WTC11 (cell line): ENCODE measurements around the gene TAF3. TPM values are rescaled to one million over a fixed set of nuclear protein-coding genes. Genes with fewer than 3 reads are reported as not detected.

Source experiments
- ATAC-seq: fragments of 200-7000 bp; cut with Tn5 transposase; 2 replicates; pipeline ENCODE4 v1.10.0; 2021; ENCODE audit warnings: mild to moderate bottlenecking, moderate library complexity
- CTCF ChIA-PET: fragments of 300-600 bp; sonication (Branson Sonifier 250); formaldehyde crosslinking; loops from one replicate; lab custom pipeline; 2021; ENCODE audit warnings: antibody characterized with exemption; lab: Charles Lee
- POLR2A ChIA-PET: fragments of 350-600 bp; sonication (Branson Sonifier 250); formaldehyde crosslinking; loops from one replicate; lab custom pipeline; 2021; ENCODE audit warnings: antibody characterized with exemption; lab: Charles Lee
- DNase-seq: peaks from one replicate; pipeline ENCODE4 v3.0.0; 2021; ENCODE audit warnings: low spot score
- H3K27ac Mint-ChIP-seq: 2 replicates; pipeline ENCODE4 v1.8.0; 2021; ENCODE audit warnings: mixed read lengths
- H3K27me3 Mint-ChIP-seq: 2 replicates; pipeline ENCODE4 v1.8.0; 2021; ENCODE audit warnings: low read depth, mild to moderate bottlenecking, moderate library complexity, mixed read lengths
- H3K36me3 Mint-ChIP-seq: 2 replicates; pipeline ENCODE4 v1.8.0; 2021; ENCODE audit warnings: mixed read lengths
- H3K4me1 Mint-ChIP-seq: 2 replicates; pipeline ENCODE4 v1.8.0; 2022; ENCODE audit warnings: mixed read lengths
- H3K4me3 Mint-ChIP-seq: 2 replicates; pipeline ENCODE4 v1.8.0; 2021; ENCODE audit warnings: mild to moderate bottlenecking, moderate library complexity, mixed read lengths
- H3K9me3 Mint-ChIP-seq: 2 replicates; pipeline ENCODE4 v1.8.0; 2021; ENCODE audit warnings: mixed read lengths
- CBFB ChIP-seq: sonication (generic); formaldehyde crosslinking; IDR thresholded peaks from 2 replicates; pipeline ENCODE4 v1.8.1; 2022; ENCODE audit warnings: mild to moderate bottlenecking, low read depth, missing genetic modification reagents
- CDX4 ChIP-seq: fragments of 250-450 bp; sonication (Bioruptor Pico); IDR thresholded peaks from 2 replicates; pipeline ENCODE4 v1.9.0; 2021; ENCODE audit warnings: moderate library complexity, mild to moderate bottlenecking, inconsistent platforms, borderline replicate concordance
- CREB1 ChIP-seq: sonication (generic); formaldehyde crosslinking; IDR thresholded peaks from 2 replicates; pipeline ENCODE4 v1.8.0; 2023; ENCODE audit warnings: mild to moderate bottlenecking, missing genetic modification reagents
- ELF4 ChIP-seq: sonication (generic); formaldehyde crosslinking; IDR thresholded peaks from 2 replicates; pipeline ENCODE4 v1.8.1; 2022; ENCODE audit warnings: low read depth, mild to moderate bottlenecking, moderate library complexity, missing genetic modification reagents
- EMX1 ChIP-seq: fragments of 250-450 bp; sonication (Bioruptor Pico); IDR thresholded peaks from 2 replicates; pipeline ENCODE4 v1.8.0; 2021; ENCODE audit warnings: mild to moderate bottlenecking
- ERG ChIP-seq: fragments of 250-450 bp; sonication (Bioruptor Pico); IDR thresholded peaks from 2 replicates; pipeline ENCODE4 v1.8.0; 2021; ENCODE audit warnings: mild to moderate bottlenecking
- ESRRA ChIP-seq: sonication (generic); formaldehyde crosslinking; IDR thresholded peaks from 2 replicates; pipeline ENCODE4 v1.8.1; 2022; ENCODE audit warnings: mild to moderate bottlenecking, missing genetic modification reagents, borderline replicate concordance
- FOXJ3 ChIP-seq: sonication (generic); formaldehyde crosslinking; IDR thresholded peaks from 2 replicates; pipeline ENCODE4 v1.9.0; 2021; ENCODE audit warnings: missing genetic modification reagents, mild to moderate bottlenecking, borderline replicate concordance
- IRF2 ChIP-seq: sonication (generic); formaldehyde crosslinking; IDR thresholded peaks from 2 replicates; pipeline ENCODE4 v1.8.0; 2022; ENCODE audit warnings: low read depth, missing genetic modification reagents, borderline replicate concordance
- JAZF1 ChIP-seq: fragments of 250-450 bp; sonication (Bioruptor Pico); IDR thresholded peaks from 2 replicates; pipeline ENCODE4 v1.9.0; 2021; ENCODE audit warnings: moderate library complexity, mild to moderate bottlenecking, inconsistent platforms
- KAT7 ChIP-seq: sonication (generic); formaldehyde crosslinking; IDR thresholded peaks from 2 replicates; pipeline ENCODE4 v1.8.1; 2023; ENCODE audit warnings: missing genetic modification reagents, mild to moderate bottlenecking, borderline replicate concordance
- MXD4 ChIP-seq: fragments of 250-450 bp; sonication (Bioruptor Pico); IDR thresholded peaks from 2 replicates; pipeline ENCODE4 v1.8.0; 2021; ENCODE audit warnings: mild to moderate bottlenecking, moderate library complexity, borderline replicate concordance
- MYBL2 ChIP-seq: sonication (generic); formaldehyde crosslinking; IDR thresholded peaks from 2 replicates; pipeline ENCODE4 v1.8.1; 2023; ENCODE audit warnings: mild to moderate bottlenecking, moderate library complexity, missing genetic modification reagents
- NFYB ChIP-seq: sonication (generic); formaldehyde crosslinking; conservative IDR thresholded peaks from 2 replicates; pipeline ENCODE4 v1.8.0; 2022; ENCODE audit warnings: low read depth, missing genetic modification reagents
- OVOL2 ChIP-seq: fragments of 250-450 bp; sonication (Bioruptor Pico); IDR thresholded peaks from 2 replicates; pipeline ENCODE4 v1.9.0; 2021; ENCODE audit warnings: mild to moderate bottlenecking, borderline replicate concordance
- RORB ChIP-seq: fragments of 250-450 bp; sonication (Bioruptor Pico); IDR thresholded peaks from 2 replicates; pipeline ENCODE4 v1.9.0; 2021; ENCODE audit warnings: mild to moderate bottlenecking
- SMAD4 ChIP-seq: sonication (generic); formaldehyde crosslinking; IDR thresholded peaks from 2 replicates; pipeline ENCODE4 v1.8.0; 2022; ENCODE audit warnings: mild to moderate bottlenecking, missing genetic modification reagents
- SP1 ChIP-seq: sonication (generic); formaldehyde crosslinking; conservative IDR thresholded peaks from 2 replicates; pipeline ENCODE4 v1.8.1; 2022; ENCODE audit warnings: missing genetic modification reagents
- TEAD4 ChIP-seq: sonication (generic); formaldehyde crosslinking; IDR thresholded peaks from 2 replicates; pipeline ENCODE4 v1.8.0; 2022; ENCODE audit warnings: mild to moderate bottlenecking, missing genetic modification reagents
- TP53 ChIP-seq: sonication (generic); formaldehyde crosslinking; IDR thresholded peaks from 2 replicates; pipeline ENCODE4 v1.8.1; 2023; ENCODE audit warnings: mild to moderate bottlenecking, missing genetic modification reagents
- ZBTB43 ChIP-seq: sonication (generic); formaldehyde crosslinking; IDR thresholded peaks from 2 replicates; pipeline ENCODE4 v1.8.1; 2023; ENCODE audit warnings: mild to moderate bottlenecking, missing genetic modification reagents
- ZNF138 ChIP-seq: sonication (generic); formaldehyde crosslinking; conservative IDR thresholded peaks from 2 replicates; pipeline ENCODE4 v1.8.1; 2022; ENCODE audit warnings: mild to moderate bottlenecking, moderate library complexity, missing genetic modification reagents
- ZNF219 ChIP-seq: sonication (generic); formaldehyde crosslinking; IDR thresholded peaks from 2 replicates; pipeline ENCODE4 v1.8.0; 2023; ENCODE audit warnings: missing genetic modification reagents, mild to moderate bottlenecking, borderline replicate concordance
- ZNF232 ChIP-seq: sonication (generic); formaldehyde crosslinking; IDR thresholded peaks from 2 replicates; pipeline ENCODE4 v1.8.0; 2022; ENCODE audit warnings: mild to moderate bottlenecking, missing genetic modification reagents
- ZNF317 ChIP-seq: sonication (generic); formaldehyde crosslinking; IDR thresholded peaks from 2 replicates; pipeline ENCODE4 v1.8.1; 2023; ENCODE audit warnings: low read depth, mild to moderate bottlenecking, moderate library complexity, missing genetic modification reagents, borderline replicate concordance
- ZNF416 ChIP-seq: fragments of 250-450 bp; sonication (Bioruptor Pico); IDR thresholded peaks from 2 replicates; pipeline ENCODE4 v1.9.0; 2021; ENCODE audit warnings: mild to moderate bottlenecking, inconsistent platforms
- ZNF671 ChIP-seq: fragments of 250-450 bp; sonication (Bioruptor Pico); IDR thresholded peaks from 2 replicates; pipeline ENCODE4 v1.8.0; 2021; ENCODE audit warnings: mild to moderate bottlenecking
- total RNA-seq: library from RNA; stranded (reverse); gene quantifications from 3 replicates; pipeline ENCODE4 v1.2.3, GENCODE V29; 2021
- TF ChIP-seq, protein P1 (sequence below): sonication (generic); formaldehyde crosslinking; IDR thresholded peaks from 2 replicates; pipeline ENCODE4 v1.8.1; 2023; ENCODE audit warnings: mild to moderate bottlenecking, missing genetic modification reagents
- TF ChIP-seq, protein P2 (sequence below): sonication (generic); formaldehyde crosslinking; IDR thresholded peaks from 2 replicates; pipeline ENCODE4 v1.8.1; 2022; ENCODE audit warnings: mild to moderate bottlenecking, moderate library complexity, missing genetic modification reagents

TAF3 gene
- total RNA-seq, 1 experiment from 2014 or later, result 8.9 TPM

DNA sequence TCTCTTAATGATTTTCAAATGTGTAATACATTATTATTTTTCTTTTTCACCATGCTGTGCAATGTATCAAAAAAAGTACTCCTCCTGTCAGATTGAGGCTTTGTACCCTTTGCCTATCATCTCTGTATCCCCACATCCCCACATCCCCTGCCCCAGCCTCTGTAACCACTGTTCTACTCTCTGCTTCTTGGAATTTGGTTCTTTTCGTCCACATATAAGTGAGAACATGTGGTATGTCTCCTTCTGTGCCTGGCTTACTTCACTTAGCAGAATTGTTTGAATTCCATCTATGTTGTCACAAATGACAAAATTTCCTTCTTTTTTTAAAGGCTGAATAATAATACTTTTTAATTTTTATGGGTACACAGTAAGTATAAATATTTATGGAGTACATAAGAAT lies 13.8 kb downstream of the TAF3 start:
- CTCF ChIA-PET, result no interaction called here
- DNase-seq (no peak), ATAC-seq (no peak)
- Mint-ChIP-seq H3K9me3 (peaks cover 3% of the 10 kb centered on the region; the same call in 1 of the 2 replicates), H3K4me3 (no peak overlapping the region), H3K27ac (no peak overlapping the region), H3K4me1 (peaks cover 8% of the 10 kb centered on the region), H3K27me3 (no peaks in the 10 kb centered on the region)
- POLR2A ChIA-PET, result no interaction called here
- TF ChIP-seq SP1 (CRISPR knock-in tag) (no peak), EMX1 (no peak), KAT7 (CRISPR knock-in tag) (no peak), ERG (CRISPR knock-in tag) (no peak)
- TF ChIP-seq, all 79 proteins: peak for 0
- peaks cover 11% of the 10 kb centered on the region for H3K36me3 Mint-ChIP-seq

- Mint-ChIP-seq H3K27ac (no peak overlapping the region), H3K36me3 (0 out of 2 replicates have a peak, but pooled peaks cover 7% of the 10 kb centered on the region), H3K4me1 (peaks cover 8% of the 10 kb centered on the region), H3K27me3 (no peaks in the 10 kb centered on the region), H3K4me3 (no peak overlapping the region), H3K9me3 (peaks cover 3% of the 10 kb centered on the region; the same call in 1 of the 2 replicates)
- DNase-seq (no peak), ATAC-seq (no peak)
- no peak for TF ChIP-seq TEAD4 (CRISPR knock-in tag)
- no peak for TF ChIP-seq CREB1
- TF ChIP-seq ZNF671, result no peak
- no peak for TF ChIP-seq TP53 (CRISPR knock-in tag)
- TF ChIP-seq ZNF416, result no peak
- no peak for TF ChIP-seq JAZF1 (CRISPR knock-in tag)
- TF ChIP-seq RORB, result no peak
- TF ChIP-seq ZNF232, result no peak
- TF ChIP-seq SP1 (CRISPR knock-in tag), result no peak
- TF ChIP-seq ZNF138 (CRISPR knock-in tag), result no peak
- TF ChIP-seq CBFB (CRISPR knock-in tag), result no peak
- no peak for TF ChIP-seq ELF4 (CRISPR knock-in tag)
- no peak for TF ChIP-seq FOXJ3 (CRISPR knock-in tag)
- no peak for TF ChIP-seq IRF2 (CRISPR knock-in tag)
- no peak for TF ChIP-seq EMX1
- TF ChIP-seq OVOL2 (CRISPR knock-in tag), result no peak
- POLR2A ChIA-PET, result no interaction called here
- CTCF ChIA-PET, result no interaction called here
Observed at GRCh38 chr10:7833210-7833609, 14.9 kb downstream of the TAF3 start.

- ChIA-PET CTCF (no interaction called here), POLR2A (no interaction called here)
- no peak for DNase-seq
- H3K27me3 Mint-ChIP-seq, result no peaks in the 10 kb centered on the region
- no peak overlapping the region for H3K4me3 Mint-ChIP-seq
- H3K36me3 Mint-ChIP-seq, result 0 out of 2 replicates have a peak, but pooled peaks cover 7% of the 10 kb centered on the region
- peaks cover 7% of the 10 kb centered on the region for H3K4me1 Mint-ChIP-seq
- H3K9me3 Mint-ChIP-seq, result peaks cover 3% of the 10 kb centered on the region; the same call in 1 of the 2 replicates
- H3K27ac Mint-ChIP-seq, result no peak overlapping the region
- ATAC-seq, result no peak
- no peak for TF ChIP-seq NFYB
- no peak for TF ChIP-seq MXD4 (CRISPR knock-in tag)
- TF ChIP-seq, protein P1, sequence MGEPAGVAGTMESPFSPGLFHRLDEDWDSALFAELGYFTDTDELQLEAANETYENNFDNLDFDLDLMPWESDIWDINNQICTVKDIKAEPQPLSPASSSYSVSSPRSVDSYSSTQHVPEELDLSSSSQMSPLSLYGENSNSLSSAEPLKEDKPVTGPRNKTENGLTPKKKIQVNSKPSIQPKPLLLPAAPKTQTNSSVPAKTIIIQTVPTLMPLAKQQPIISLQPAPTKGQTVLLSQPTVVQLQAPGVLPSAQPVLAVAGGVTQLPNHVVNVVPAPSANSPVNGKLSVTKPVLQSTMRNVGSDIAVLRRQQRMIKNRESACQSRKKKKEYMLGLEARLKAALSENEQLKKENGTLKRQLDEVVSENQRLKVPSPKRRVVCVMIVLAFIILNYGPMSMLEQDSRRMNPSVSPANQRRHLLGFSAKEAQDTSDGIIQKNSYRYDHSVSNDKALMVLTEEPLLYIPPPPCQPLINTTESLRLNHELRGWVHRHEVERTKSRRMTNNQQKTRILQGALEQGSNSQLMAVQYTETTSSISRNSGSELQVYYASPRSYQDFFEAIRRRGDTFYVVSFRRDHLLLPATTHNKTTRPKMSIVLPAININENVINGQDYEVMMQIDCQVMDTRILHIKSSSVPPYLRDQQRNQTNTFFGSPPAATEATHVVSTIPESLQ (CRISPR knock-in tag), result no peak
- no peak for TF ChIP-seq ZNF317
- TF ChIP-seq KAT7 (CRISPR knock-in tag), result no peak
- TF ChIP-seq ZNF219, result no peak
- TF ChIP-seq, protein P2, sequence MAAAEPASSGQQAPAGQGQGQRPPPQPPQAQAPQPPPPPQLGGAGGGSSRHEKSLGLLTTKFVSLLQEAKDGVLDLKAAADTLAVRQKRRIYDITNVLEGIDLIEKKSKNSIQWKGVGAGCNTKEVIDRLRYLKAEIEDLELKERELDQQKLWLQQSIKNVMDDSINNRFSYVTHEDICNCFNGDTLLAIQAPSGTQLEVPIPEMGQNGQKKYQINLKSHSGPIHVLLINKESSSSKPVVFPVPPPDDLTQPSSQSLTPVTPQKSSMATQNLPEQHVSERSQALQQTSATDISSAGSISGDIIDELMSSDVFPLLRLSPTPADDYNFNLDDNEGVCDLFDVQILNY (CRISPR knock-in tag), result no peak
- no peak for TF ChIP-seq ESRRA (CRISPR knock-in tag)
- TF ChIP-seq CDX4 (CRISPR knock-in tag), result no peak
- TF ChIP-seq MYBL2 (CRISPR knock-in tag), result no peak
- no peak for TF ChIP-seq SMAD4 (CRISPR knock-in tag)
- no peak for TF ChIP-seq ZBTB43 (CRISPR knock-in tag)
Observed at GRCh38 chr10:7834262-7834661, 16.0 kb downstream of the TAF3 start.
